ENCODE data around the gene LSM12. TPM values are rescaled to one million over a fixed set of nuclear protein-coding genes. Genes with fewer than 3 reads are reported as not detected.

LSM12 gene
- total and polyA plus RNA-seq, 2 of the 8 experiments (the other 6 are each of a cell fraction or from before 2014, with no cell fraction given) = 69.8 to 142 TPM

DNA sequence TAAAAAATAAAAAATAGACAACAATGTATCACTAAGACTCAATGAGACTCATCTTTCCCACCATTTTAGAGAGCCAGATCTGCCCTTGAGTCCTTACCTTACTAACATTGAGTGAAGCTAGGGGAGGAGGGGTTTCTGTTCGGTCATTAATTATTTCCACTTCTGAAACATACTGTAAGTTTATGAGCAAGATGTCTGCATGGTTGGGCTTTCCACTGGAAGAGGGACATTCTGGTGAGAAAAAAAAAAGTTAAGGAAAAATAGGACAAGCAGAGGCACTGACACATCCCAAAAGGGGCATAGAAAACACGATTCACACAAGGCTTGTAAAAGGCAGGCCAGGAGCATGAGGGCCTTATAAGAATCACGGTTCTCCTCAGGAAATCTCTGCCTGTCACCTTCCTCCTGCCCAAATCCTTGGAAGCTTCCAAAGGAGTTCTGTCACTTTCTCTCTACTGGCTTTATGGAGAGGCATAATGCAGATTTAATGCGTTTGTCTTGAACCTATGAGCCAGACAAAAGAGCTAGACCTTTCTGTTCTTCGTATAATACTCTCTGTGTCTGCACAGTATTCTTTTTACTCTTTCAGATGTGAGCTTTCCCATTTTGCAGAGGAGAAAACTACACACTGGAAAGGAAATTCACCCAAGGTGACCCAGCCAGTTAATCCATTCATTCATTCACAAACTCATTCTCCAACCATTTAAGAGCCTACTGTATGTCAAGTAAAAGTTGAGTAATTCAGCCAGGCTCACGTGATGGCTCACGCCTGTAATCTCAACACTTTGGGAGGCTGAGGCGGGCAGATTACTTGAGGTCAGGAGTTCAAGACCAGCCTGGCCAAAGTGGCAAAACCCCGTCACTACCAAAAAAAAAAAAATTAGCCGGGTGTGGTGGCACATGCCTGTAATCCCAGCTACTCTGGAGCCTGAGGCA, 2.5 kb downstream of the LSM12 start (continued):
- TF ChIP-seq, protein P1, sequence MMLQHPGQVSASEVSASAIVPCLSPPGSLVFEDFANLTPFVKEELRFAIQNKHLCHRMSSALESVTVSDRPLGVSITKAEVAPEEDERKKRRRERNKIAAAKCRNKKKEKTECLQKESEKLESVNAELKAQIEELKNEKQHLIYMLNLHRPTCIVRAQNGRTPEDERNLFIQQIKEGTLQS (IDR thresholded peaks at IDR 0.05; ENCODE audit: insufficient read depth, low read depth, low read length) = no peak
- no peak for TF ChIP-seq SIRT6 (IDR thresholded peaks at IDR 0.05; ENCODE audit: low read length)
- TF ChIP-seq RXRA (IDR thresholded peaks at IDR 0.05; ENCODE audit: insufficient read depth, low read depth, low read length) = no peak

Data from H1 (cell line).